ENCODE data around the gene HOXD9. TPM values are rescaled to one million over a fixed set of nuclear protein-coding genes. Genes with fewer than 3 reads are reported as not detected.
A peak's percentile ranks its signal among the peaks of the same experiment; 100 is the strongest.

Gene HOXD9
- total and polyA plus RNA-seq, 8 donors = 0.12 to 1.1 (median 0.34) TPM; not detected in 2

DNA sequence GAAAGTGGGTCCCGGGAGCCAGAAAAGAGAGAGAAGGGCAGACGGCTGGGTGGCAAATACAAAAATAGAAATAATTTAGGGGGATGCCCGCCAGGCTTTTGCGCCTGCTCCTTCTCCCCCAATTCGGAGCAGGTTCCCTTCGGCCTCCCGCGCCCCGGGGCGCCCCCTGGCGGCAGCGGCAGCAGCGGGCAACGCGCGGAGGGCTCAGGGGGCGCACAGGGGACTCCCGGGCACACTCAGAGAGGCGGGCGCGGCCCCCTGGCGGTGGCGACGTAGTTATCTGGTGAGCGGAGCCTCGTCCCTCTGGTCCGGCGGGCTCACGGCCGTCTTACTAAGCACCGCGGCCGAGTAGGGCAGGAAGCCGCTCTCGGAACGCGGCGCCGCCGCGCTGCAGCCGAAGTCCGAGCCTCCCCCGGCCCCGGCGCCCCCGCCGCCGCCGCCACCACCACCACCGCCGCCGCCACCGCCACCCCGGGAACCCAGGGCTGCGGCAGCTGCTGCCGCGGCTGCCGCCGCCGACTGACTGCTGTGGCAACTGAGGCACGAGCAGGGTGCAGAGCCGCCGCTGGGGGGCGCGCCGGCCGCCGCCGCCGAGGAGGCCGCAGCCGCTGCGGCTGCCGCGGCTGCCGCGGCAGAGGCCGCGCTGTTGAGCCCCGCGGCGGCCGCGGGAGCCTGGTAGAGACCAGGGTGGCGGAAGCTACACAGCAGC, 42.5 kb upstream of the HOXD9 start:
- Histone ChIP-seq H3K4me1 (no peaks in the 10 kb centered on the region), H3K27me3 (peaks cover 38 to 92% (median 54%) of the 10 kb centered on the region in 4 donors), H3K27ac (no peak overlapping the region), H3K9me3 (no peaks in the 10 kb centered on the region), H3K36me3 (no peaks in the 10 kb centered on the region), H3K4me3 (peak overlapping the region in 1 of 4 donors; percentile 25)
- TF ChIP-seq, protein P1, sequence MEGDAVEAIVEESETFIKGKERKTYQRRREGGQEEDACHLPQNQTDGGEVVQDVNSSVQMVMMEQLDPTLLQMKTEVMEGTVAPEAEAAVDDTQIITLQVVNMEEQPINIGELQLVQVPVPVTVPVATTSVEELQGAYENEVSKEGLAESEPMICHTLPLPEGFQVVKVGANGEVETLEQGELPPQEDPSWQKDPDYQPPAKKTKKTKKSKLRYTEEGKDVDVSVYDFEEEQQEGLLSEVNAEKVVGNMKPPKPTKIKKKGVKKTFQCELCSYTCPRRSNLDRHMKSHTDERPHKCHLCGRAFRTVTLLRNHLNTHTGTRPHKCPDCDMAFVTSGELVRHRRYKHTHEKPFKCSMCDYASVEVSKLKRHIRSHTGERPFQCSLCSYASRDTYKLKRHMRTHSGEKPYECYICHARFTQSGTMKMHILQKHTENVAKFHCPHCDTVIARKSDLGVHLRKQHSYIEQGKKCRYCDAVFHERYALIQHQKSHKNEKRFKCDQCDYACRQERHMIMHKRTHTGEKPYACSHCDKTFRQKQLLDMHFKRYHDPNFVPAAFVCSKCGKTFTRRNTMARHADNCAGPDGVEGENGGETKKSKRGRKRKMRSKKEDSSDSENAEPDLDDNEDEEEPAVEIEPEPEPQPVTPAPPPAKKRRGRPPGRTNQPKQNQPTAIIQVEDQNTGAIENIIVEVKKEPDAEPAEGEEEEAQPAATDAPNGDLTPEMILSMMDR (IDR thresholded peaks at IDR 0.05) = peak in 3 of 4 donors; percentile 24 to 50 (median 29)
- intact Hi-C loops (cut with DNase I) = no loop called here
- WGBS, 2 donors = 2 to 4% methylated on average over 68 to 86 of the region's 86 CpGs
- peak in 2 of 6 donors; percentile 36 to 66 for DNase-seq
- ATAC-seq = peak in 2 of 4 donors; percentile 48 to 56
- no peak for FAIRE-seq

DNA sequence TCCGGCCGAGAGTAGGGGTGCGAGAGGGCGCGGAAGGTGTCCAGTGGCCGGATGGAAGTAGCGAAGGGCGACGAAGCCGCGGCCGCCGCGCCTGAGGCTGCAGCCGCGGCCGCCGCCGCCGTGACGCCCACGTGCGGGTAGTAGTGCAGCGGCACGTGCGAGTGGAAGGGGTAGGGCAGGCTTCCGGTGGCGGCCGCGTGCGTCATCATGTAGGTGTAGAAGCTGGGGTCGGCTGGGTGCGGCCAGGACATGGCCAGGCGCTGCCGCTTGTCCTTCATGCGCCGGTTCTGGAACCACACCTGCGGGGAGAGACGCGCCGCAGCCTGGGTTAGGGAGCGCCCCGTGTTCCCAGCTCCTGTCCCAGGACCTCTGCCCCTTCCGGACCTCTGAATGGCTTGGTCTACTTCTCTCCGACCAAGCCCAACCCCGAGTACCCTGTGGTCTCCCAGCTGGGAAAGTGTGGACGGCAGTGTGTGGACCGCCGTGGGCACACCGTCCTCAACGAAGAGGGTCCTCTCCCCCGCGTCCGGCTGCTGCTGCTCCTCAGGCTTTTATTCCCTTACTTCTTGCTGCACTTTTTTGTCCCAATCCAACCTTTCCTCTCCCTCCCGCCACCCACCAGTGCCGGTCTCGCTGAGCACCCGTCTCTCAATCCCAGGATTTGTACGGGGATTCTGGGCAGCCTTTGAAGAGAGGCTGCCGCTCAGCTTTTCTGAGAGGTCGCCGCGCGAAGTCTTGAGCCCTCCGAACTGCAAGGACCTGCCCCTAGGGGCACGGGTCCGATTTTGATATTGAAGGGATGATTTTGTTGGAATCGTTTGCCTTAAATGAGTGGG, 41.8 kb upstream of the HOXD9 start:
- peak in 1 of 6 donors; percentile 66 for DNase-seq
- WGBS, 2 donors = 9 to 10% methylated on average over 55 to 68 of the region's 68 CpGs
- Histone ChIP-seq H3K4me3 (peak overlapping the region in 1 of 4 donors; percentile 18), H3K4me1 (no peaks in the 10 kb centered on the region), H3K9me3 (no peaks in the 10 kb centered on the region), H3K27ac (no peak overlapping the region), H3K27me3 (peaks cover 38 to 92% (median 51%) of the 10 kb centered on the region in 4 donors), H3K36me3 (no peaks in the 10 kb centered on the region)
- FAIRE-seq = no peak
- TF ChIP-seq, protein P1 (IDR thresholded peaks at IDR 0.05) = no peak
- ATAC-seq = no peak
- intact Hi-C loops (cut with DNase I) = no loop called here

DNA sequence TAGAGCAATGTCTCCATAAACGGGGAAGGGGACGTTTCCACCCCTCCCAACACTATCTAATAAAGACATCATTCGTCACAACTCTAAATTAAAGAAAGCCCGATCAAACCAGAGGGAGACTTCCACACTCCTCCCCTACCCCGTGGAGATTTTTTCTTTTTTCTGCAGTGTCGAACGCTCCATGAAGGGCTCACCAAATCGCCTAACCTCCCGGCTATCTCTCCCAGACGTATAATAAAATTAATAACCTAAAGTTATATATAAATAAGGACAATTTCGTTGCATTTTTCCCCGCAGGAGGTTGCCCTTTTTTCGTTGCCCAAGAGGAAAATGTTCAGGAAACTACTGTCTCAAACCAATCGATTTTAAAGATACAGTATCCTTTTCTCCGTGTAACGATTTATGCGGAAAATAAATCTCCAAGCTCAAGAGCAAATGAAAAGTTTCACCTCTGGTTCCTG, 41.1 kb upstream of the HOXD9 start:
- intact Hi-C loops (cut with DNase I) = no loop called here
- no peak for FAIRE-seq
- DNase-seq = no peak
- TF ChIP-seq, protein P1 (IDR thresholded peaks at IDR 0.05) = no peak
- Histone ChIP-seq H3K4me1 (no peaks in the 10 kb centered on the region), H3K9me3 (no peaks in the 10 kb centered on the region), H3K27ac (no peak overlapping the region), H3K4me3 (no peak overlapping the region), H3K36me3 (no peaks in the 10 kb centered on the region), H3K27me3 (peaks cover 34 to 92% (median 48%) of the 10 kb centered on the region in 4 donors)
- 7 to 10% methylated on average over 17 of the region's 17 CpGs for WGBS, 2 donors
- ATAC-seq = no peak

DNA sequence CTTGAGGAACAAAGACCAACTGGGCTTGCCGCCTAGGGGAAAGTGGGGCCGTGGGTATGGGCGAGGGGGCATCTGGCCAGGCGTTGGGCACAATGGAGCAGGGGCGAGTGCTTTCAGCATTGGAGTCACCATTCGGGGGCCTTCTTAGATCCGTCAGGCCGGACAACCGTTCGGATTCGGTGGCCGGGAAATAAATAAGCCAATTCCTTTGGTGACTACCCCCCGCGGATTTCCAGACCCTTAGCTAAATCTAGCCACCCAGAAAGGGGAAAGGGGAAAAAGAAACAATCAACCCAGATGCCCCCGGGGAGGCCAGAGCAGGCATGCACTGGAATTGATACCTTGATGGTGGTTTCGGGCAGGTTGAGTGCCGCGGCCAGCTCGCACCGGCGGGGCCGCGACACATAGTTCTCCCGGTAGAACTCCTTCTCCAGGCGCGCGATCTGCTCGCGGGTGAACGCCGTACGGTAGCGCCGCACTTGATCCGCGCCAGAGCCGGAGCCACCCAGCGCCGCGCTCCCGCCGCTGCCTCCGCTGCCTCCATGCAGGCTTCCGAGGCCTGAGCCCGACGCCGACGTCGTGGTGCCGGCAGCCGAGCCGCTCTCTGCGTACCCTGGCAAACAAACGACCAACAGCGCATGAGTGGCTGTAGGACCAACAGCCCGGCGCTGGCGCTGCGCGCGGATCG, 40.5 kb upstream of the HOXD9 start:
- WGBS, 2 donors = 10 to 11% methylated on average over 58 to 62 of the region's 62 CpGs
- Histone ChIP-seq H3K27me3 (peaks cover 28 to 93% (median 47%) of the 10 kb centered on the region in 4 donors), H3K36me3 (no peaks in the 10 kb centered on the region), H3K4me3 (no peak overlapping the region), H3K9me3 (no peaks in the 10 kb centered on the region), H3K27ac (no peak overlapping the region), H3K4me1 (no peaks in the 10 kb centered on the region)
- TF ChIP-seq, protein P1 (IDR thresholded peaks at IDR 0.05) = no peak
- FAIRE-seq (no peak), DNase-seq (peak in 1 of 6 donors; percentile 60), ATAC-seq (no peak)
- intact Hi-C loops (cut with DNase I) = no loop called here
